Measurements from ENCODE around the gene TSPAN2.

TSPAN2 gene

GRCh38 chr1:115069659-115070308, 19.5 kb downstream of the TSPAN2 start:
- TF ChIP-seq CTCF (IDR thresholded peaks at IDR 0.05; ENCODE audit: low read depth, low read length): no peak
- no peaks in the 10 kb centered on the region for H3K9me3 ChIP-seq
- no peak overlapping the region for H3K4me3 ChIP-seq (ENCODE audit: low read depth, low read length)
- H3K36me3 ChIP-seq: no peaks in the 10 kb centered on the region
- DNase-seq: no peak
- H3K27me3 ChIP-seq: no peaks in the 10 kb centered on the region
- H3K4me1 ChIP-seq: no peaks in the 10 kb centered on the region

- Histone ChIP-seq H3K27me3 (no peaks in the 10 kb centered on the region), H3K36me3 (no peaks in the 10 kb centered on the region), H3K9me3 (no peaks in the 10 kb centered on the region), H3K4me1 (no peaks in the 10 kb centered on the region), H3K4me3 (ENCODE audit: low read depth, low read length) (no peak overlapping the region)
- no peak for TF ChIP-seq CTCF (IDR thresholded peaks at IDR 0.05; ENCODE audit: low read depth, low read length)
- no peak for DNase-seq
Observed at GRCh38 chr1:115068826-115069585, 20.3 kb downstream of the TSPAN2 start.

GRCh38 chr1:115067161-115067859, 22.0 kb downstream of the TSPAN2 start:
- H3K36me3 ChIP-seq: no peaks in the 10 kb centered on the region
- H3K4me1 ChIP-seq: no peaks in the 10 kb centered on the region
- no peaks in the 10 kb centered on the region for H3K9me3 ChIP-seq
- H3K4me3 ChIP-seq (ENCODE audit: low read depth, low read length): no peak overlapping the region
- no peaks in the 10 kb centered on the region for H3K27me3 ChIP-seq
- no peak for DNase-seq
- no peak for TF ChIP-seq CTCF (IDR thresholded peaks at IDR 0.05; ENCODE audit: low read depth, low read length)

GRCh38 chr1:115065021-115065420, 24.3 kb downstream of the TSPAN2 start:
- no peaks in the 10 kb centered on the region for H3K36me3 ChIP-seq
- no peak overlapping the region for H3K4me3 ChIP-seq (ENCODE audit: low read depth, low read length)
- no peak for DNase-seq
- H3K27me3 ChIP-seq: no peaks in the 10 kb centered on the region
- H3K9me3 ChIP-seq: no peaks in the 10 kb centered on the region
- TF ChIP-seq CTCF (IDR thresholded peaks at IDR 0.05; ENCODE audit: low read depth, low read length): no peak
- no peaks in the 10 kb centered on the region for H3K4me1 ChIP-seq

- H3K4me3 ChIP-seq (ENCODE audit: low read depth, low read length): no peak overlapping the region
- no peak for TF ChIP-seq CTCF (IDR thresholded peaks at IDR 0.05; ENCODE audit: low read depth, low read length)
- no peaks in the 10 kb centered on the region for H3K36me3 ChIP-seq
- DNase-seq: no peak
- H3K9me3 ChIP-seq: no peaks in the 10 kb centered on the region
- no peaks in the 10 kb centered on the region for H3K4me1 ChIP-seq
- H3K27me3 ChIP-seq: no peaks in the 10 kb centered on the region
Observed at GRCh38 chr1:115064461-115064860, 24.8 kb downstream of the TSPAN2 start.

Data from BE2C (cell line).